ENCODE measurements around the gene DTX4.

The DTX4 gene

DNA sequence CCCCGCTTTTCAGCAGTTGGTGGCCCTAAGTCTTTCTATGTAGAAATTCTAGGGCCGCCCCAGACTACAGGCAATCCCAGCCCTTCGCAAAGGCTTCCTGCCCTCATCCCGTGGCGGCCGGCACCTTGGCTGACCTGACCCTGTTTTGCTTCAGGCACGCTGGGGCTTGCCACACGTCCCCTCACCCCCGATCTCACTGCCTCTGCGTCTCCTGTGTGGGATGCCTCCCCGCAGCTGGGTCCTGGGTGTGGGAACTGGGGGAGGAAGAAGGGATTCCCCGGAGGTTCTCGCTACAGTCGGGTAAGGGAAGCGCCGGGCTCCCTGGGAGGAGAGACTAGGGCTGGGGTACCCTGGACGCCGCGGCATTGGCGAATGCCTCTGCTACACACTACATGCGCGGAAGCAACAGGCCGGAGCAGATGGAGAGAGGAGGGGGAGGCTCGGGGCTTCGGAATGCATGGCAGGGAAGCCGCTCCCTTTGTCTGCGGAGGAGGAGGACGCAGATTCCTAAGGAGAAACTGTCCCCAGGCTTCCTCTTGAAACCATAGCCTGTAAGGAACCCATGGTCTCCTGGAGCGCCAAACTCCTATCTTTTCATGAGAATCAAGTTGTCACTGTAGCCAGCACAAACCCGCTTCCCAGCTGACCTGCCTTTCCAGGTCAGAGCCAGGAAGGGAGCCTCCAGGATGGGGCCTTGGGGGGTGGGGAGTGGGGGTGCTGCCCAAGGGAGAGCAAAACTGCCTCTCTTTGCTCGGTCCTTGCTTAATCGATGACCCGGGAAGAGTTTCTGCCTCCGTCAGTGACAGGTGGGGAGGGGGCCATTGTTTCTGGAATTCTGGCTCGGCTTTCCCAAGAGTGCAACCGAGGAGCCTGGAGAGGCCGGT is 1.4 kb downstream of the DTX4 start:
- no peak for DNase-seq (ENCODE audit: low read depth, low spot score)

DNA sequence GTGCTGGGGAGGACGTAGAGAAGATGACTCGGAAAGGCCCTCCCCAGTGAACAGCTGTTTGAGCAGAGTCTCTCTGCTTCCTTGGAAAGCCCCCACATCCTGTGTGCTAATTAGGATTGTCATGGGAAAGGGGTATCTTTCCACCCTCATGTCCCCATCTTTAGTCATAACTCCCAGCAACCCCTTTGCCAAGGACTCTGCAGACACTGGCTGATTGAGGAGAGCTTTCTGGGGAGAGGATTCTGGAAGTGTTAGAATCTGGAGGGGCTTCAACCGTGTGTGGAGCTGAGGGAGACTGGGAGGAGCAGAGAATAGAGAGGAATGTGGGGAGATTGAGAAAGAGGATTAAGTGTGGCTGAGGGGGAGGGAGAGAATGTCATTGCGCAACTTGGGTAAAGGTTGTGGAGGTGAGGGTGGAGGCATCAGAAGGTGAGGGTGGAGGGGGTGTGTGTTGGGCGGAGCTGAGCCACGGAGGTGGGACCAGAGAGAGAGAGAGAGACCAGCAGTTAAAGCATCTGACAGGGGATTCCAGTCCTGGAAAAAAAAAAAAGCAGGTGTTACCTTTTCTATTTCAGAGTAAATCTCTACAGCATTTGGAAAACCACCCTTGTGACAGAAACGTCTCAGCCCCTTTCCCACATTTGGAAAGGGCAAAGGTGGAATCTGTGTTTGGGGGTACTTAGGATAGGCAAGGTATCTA is 2.2 kb downstream of the DTX4 start:
- no peak for DNase-seq (ENCODE audit: low read depth, low spot score)

DNA sequence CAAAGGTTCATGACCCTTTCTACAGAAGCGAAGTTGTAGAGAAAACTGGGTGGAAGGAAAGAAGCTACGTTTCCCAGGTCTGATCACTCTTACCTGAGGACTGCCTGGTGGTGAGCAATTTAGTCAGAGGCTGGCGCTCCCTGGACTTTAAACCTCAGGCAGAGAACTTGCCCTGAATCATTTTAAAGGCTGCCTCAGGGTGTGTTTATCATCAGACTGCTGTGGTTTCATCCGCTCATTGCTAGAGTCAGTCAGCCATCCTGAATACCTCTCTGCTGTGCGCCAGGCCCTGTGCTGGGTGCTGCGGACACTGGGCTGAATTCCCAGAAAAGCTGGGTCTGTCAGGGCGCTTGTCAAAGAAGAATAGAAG is 2.7 kb downstream of the DTX4 start:
- DNase-seq (ENCODE audit: low read depth, low spot score): no peak

DNA sequence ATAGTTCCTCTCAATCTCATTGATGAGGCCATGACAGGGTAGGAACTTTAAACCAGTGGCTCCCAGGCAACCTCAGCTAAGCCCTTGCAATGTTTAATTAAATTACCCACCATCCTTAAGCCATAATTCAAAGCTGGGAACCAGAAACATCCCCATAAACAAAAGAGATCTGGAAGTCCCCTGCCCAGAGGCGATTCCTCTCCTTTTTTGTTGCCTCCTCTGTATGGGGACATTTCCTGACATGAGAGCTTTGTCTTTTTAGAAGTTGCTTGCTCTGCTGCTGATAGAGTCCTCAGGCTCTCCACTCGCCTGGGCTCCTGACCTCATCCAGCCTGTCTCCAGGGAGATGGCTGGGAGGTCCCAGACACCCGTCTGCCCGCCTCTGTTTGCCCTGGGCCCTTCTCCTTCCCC is 3.2 kb downstream of the DTX4 start:
- DNase-seq (ENCODE audit: low read depth, low spot score): no peak

DNA sequence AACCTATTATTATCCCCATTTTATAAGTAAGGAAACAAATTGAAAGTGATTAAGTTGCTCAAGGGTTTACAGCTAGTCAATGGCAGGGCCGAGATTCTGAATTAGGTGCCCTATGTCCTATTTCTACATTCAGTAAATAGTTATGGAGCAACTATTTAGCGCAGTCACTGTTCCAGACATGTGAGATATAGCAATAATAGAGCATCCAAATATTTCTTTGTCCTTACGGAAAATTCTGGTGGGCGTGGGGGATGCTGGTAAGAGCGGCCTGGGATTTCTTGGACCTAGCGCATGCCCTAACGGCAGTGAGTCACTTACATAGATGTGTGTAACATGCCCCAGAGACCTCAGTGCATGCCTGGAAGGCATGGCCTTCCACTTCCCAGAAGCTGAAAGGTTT is 4.4 kb downstream of the DTX4 start:
- no peak for DNase-seq (ENCODE audit: low read depth, low spot score)

DNA sequence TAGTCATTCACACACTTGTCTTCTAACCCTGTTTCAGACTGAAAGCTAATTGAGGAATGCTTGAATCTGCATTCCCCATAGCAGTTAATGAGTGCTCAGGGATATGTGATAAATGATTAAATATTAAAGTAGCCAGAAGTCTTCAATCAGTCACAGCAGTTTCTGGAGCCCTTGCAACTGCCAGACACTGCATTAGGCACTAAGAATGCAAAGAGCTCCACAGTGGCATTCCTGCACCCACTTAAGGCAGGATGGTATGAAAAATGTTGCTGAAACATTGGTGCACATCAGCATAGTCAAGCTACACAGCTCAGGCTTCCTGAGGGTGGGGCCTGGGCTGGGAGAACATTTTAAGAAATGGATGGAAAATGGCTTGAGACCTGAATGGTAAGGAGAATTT is 6.5 kb downstream of the DTX4 start:
- no peak for DNase-seq (ENCODE audit: low read depth, low spot score)

DNA sequence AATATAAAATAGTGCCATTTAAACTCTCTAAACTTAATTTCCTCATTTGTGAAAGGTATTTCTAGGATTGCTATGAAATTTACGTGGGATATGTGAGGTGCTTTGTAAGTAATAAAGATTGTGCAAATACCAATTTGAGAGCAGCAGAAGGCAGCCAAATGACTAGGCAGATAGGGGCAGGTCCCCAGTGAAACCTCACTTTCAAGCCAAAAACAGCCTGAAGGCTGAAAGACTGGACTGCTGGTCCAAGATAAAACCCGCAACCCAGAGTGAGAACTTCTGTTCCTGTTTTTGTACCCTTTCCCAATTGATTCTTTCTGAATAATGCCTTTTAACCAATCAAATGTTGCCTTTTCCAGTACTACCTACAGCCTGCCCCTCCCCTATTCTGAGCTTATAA is 7.2 kb downstream of the DTX4 start:
- no peak for DNase-seq (ENCODE audit: low read depth, low spot score)

DNA sequence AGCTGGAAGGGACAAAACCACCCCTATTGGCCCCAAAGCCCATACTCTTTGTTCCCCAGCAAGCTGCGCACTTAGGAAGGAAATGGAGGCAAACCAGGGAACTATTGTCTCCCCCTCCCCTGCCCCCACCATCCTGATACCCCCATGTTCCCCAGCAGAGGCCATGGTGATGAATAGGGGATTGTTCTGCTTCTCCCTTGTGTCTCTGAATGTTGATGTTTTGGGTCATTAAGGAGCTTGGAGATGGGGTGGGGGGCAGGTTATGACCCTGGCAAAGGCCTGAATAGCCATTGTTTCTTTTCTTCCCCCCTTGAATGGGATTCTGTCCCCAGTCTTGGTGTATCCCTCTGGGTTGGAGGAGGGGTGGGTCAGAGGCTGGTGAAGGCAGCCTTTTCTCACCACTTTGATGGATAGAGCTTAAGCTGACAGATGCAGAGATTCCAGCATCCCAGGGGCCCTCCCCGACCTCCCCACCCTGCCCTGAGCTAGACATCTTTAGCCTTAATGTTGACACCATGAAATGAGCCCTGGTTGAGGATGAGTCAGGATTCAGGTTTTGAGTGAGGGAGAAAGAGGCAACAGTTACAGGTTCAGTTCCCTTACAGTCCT is 8.3 kb downstream of the DTX4 start:
- DNase-seq (ENCODE audit: low read depth, low spot score): no peak

DNA sequence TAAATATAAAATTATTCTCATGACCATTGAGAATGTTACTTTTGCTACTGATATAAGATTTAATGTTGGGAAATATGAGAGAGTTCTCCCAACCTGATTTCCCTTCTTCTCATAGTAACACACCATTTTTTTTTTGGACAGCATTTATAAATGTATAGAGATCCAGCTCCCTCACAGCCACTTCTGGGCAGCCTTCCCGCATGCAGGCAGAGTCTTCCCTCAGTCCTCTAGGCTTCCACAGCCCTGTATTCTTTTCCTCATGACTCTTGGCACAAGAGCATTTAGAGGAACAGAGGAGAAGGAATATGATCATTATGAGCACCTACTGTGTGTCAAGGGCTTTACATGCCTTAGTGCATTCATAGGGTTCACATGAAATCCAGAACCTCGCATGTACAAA is 9.0 kb downstream of the DTX4 start:
- no peak for DNase-seq (ENCODE audit: low read depth, low spot score)

DNA sequence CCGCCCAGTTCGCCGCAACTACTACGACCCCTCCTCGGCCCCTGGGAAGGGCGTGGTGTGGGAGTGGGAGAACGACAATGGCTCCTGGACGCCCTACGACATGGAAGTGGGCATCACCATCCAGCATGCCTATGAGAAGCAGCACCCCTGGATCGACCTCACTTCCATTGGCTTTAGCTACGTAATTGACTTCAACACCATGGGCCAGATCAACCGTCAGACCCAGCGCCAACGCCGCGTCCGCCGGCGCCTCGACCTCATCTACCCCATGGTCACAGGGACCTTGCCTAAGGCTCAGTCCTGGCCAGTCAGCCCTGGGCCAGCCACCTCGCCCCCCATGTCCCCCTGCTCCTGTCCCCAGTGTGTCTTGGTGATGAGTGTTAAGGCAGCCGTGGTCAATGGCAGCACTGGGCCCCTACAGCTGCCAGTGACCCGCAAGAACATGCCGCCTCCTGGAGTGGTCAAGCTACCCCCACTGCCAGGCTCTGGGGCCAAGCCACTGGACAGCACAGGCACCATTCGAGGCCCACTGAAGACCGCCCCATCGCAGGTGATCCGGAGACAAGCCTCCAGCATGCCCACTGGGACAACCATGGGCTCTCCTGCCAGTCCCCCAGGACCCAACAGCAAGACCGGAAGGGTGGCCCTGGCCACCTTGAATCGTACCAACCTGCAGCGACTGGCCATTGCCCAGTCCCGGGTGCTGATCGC is 10.0 kb downstream of the DTX4 start:
- no peak for DNase-seq (ENCODE audit: low read depth, low spot score)

DNA sequence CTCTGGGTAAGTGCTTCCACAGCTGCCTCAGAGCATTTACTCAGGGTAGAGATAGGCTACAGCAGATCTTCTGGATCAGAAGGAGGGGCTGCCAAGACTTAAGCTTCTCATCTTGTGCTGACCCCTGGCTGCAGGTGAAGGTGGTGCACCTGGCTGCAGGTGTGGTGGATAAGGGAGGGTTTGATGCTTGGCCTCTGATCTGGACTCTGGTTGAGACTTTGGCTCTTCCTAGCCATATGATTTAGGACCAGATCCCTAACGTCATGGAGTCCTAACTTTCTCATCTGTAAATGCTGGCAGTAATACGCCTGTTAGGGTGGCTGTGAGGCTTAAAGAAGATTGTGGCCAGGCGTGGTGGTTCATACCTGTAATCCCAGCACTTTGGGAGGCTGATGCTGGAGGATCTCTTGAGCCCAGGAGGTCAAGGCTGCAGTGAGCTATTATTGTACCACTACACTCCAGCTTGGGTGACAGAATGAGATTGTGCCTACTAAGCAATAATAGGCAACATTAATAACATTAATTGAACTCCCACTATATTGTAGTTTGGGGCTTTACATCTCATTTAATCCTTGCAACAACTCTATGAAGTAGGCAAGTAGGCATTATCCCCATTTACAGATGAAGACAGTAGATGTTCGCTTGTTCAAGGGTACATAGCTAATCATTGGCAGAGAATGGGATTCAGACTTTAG is 10.7 kb downstream of the DTX4 start:
- DNase-seq (ENCODE audit: low read depth, low spot score): no peak

DNA sequence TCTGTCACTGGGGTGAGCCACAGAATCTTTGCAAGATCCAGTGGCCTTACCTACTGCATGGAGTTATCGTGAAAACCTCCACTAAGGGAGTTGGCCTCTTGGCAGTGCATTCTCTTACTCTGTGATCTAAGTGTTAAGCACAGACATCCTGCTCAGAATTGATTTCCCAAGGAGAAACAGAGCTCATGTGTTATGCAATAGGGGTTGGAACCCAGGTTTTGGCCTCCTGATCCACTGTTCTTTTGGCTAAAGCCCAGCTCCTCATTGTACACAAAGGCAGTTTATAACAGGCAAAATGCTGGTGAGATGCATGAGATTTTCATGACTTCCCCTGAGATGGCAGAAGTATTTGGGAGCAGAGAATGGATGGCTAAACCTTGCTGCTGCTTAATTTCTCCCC is 11.8 kb downstream of the DTX4 start:
- DNase-seq (ENCODE audit: low read depth, low spot score): no peak

DNA sequence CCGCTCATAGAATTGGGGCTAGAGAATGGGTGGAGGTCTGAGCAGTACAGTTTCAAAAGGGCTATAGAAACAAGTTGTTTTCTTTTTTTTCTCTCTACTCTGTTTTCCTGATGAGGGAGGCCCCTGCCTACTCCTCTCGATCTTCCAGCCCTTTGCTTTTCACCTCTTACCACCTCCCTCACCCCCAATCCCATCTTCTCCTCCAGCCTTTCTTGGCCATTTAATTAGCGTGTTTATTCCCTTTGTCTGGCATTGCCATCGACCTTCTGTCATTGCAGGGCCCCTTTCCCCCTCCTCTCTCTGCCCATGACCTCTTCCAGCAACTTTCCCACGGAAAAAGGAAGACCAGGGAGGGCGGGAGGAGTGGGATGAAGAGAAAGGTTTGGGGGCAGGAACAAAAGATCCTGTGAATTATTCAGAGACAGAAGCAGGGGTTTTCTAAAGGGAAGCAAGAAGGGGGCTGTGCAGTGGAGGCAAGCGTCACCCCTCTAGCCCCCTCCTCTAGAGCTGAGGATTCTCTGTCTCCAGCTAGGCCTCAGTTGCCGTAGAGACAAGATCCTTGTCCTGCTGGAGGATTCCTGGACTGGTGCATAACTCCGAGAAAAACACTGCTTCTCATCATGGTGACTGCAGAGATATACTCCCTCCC is 12.9 kb downstream of the DTX4 start:
- no peak for DNase-seq (ENCODE audit: low read depth, low spot score)

DNA sequence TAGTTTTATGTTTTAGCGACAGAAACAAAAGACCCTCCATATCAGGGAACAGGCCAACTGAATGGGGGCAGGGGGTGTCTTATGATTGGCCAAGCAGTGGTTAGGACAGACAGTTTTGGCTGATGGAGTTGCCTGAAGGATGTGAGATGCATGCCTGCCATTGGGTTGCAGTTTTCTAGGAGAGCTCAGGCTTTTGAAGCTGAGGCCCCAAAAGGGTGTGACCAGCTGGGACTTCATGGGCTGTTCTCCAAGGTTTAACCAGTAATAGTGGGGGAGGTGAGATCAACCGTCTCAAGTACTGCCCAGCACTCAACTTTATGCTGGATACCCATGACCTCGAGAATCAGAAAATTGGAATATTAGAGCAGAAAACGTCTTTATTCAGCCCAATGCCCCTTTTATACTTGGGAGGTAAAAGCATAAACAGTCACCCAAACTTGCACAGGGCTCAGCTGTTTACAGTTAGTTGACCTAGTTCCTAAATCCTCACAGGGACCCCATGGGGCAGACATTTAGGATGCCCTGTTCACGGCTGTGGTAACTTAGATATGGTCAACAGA is 13.5 kb downstream of the DTX4 start:
- no peak for DNase-seq (ENCODE audit: low read depth, low spot score)

DNA sequence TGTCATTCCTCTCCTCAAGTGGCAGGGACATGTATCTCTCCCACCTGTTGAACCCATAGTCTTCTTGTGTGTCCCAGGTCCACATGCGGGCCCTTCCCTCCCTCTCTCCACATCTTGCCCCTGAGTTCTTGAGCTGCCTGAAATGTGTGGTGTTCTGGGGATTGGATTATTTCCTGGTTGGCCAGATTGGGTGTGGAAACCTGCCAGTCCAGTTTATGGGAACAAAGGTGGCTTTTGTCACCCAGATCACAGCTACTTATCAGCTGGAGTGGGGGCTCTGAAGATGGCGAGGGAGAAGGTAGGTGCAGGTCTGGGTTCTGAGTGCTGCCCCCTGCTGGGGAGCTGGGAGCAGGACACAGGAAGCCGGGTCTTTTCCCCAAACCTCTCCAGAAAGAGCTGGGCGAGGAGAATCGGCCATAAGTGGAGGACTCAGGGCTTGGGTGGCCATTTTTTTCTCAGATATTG is 14.2 kb downstream of the DTX4 start:
- no peak for DNase-seq (ENCODE audit: low read depth, low spot score)

DNA sequence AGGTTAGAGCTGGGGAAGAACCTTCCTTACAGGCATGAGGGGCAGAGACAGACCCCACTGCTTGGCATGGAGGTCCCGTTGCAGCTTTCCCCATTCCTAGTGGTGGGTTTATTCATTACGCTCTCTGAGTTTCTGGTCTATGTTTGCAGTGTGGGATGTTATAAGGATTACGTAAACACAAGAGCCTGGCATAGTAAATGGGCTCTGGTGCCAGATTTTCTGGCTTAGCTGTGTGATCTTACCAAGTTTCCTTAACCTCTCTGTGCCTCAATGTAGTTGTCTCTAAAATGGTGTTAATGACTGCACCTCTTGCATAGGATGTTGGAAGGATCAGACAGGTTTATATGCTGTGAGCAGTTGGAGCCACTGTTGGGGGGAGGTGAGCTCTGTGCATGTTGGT is 15.1 kb downstream of the DTX4 start:
- no peak for DNase-seq (ENCODE audit: low read depth, low spot score)

DNA sequence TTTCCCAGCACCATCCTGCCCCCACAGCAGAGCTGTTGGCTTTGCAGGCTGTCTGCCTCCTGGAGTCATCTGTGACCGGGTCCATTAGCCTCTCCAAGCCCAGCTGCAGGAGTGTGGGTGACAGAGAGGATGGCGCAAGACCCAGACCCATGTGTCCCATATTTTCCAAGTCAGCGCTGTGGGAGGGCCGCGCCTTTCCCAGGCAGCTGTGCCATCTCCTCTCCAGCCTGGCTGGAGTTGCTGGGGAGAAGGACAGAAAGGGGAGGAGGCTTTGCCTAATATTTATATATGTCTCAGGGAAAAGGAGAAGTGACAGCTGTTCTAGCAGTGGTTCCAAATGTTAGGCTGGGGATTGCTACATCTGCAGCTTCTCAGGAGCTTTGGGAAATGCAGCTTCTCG is 15.7 kb downstream of the DTX4 start:
- no peak for DNase-seq (ENCODE audit: low read depth, low spot score)

DNA sequence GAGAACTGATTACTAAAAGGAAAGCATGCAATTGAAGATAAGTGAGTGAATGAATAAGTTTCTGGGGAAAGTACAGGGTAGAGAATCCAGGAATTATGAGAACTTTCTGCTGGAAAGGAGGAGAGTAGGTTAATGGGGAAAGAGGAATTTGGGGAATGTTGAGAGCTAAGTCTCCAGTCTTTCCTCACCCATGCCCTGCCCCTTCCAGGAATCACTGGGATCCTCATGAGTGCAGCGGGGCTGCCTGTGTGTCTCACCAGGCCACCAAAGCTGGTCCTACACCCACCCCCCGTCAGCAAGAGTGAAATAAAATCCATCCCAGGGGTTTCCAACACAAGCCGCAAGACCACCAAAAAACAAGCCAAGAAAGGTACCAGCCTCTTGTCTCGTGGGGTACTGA is 17.0 kb downstream of the DTX4 start:
- DNase-seq (ENCODE audit: low read depth, low spot score): no peak

DNA sequence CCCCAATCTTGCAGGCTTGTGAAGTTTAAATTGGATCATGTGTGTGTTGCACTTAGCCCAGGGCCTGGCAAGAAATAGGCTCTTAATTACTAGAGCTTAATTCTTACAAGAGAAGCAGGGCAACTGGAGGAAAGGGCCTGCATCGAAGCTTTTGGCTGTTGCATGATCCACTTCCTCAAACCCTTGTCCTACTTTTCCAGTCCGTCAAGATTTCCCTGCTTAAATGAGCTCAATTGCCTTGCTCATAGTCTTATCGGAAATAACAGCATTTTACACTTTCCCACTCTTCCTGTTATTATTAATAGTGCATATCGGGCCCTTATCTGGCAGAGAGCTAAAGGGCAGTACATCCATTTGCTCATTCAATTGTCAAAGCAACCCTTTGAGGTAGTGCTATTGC is 18.1 kb downstream of the DTX4 start:
- no peak for DNase-seq (ENCODE audit: low read depth, low spot score)

DNA sequence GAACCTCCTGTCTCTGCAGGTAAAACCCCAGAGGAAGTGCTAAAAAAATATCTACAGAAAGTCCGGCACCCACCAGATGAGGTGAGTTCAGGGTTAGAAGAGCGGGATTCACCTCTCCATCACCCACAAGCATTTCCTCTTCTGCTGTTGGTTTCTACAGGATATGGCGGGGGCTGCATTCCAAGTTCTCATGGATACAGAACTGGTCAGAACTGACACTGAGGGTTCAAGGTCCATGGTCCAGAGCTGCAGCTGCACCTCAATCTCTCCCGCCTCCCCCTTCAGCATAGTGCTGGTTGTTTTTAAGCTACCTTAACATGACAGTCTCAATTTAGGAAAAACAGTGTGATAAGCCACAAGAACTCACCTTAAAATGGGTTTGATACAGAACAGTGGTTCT is 19.2 kb downstream of the DTX4 start:
- DNase-seq (ENCODE audit: low read depth, low spot score): no peak

DNA sequence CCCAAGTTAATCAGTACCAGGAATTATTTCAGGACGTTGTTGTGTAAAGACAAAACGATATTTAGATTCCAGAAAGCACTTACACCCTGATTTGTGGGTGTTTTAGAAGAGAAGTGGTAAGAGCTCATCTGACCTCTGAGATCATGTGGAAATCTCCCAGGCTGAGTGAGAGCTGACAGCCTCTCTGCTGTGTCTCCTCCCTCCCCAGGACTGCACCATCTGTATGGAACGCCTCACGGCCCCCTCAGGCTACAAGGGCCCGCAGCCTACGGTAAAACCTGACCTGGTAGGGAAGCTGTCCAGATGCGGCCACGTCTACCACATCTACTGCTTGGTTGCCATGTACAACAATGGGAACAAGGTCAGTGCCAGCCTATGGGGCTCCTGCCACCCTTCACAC is 20.0 kb downstream of the DTX4 start:
- no peak for DNase-seq (ENCODE audit: low read depth, low spot score)
